22Rv1 (cell line): Measurements from ENCODE around the gene ZFYVE21.

ENCODE experiments used
- CTCF ChIP-seq: fragments of 450-650 bp; IDR thresholded peaks from 2 replicates; pipeline ENCODE4 v1.5.1; 2017; ENCODE audit warnings: mild to moderate bottlenecking
- ZFX ChIP-seq: fragments of 450-650 bp; IDR thresholded peaks from 2 replicates; pipeline ENCODE4 v1.6.1; 2017; ENCODE audit warnings: antibody characterized with exemption, borderline replicate concordance

- no peak for TF ChIP-seq CTCF
- no peak for TF ChIP-seq ZFX
Observed at GRCh38 chr14:103737432-103738045, 21.9 kb downstream of the ZFYVE21 start.
